OCI-LY7 (cell line): ENCODE measurements around the gene DENND4A. TPM values are rescaled to one million over a fixed set of nuclear protein-coding genes. Genes with fewer than 3 reads are reported as not detected.
A peak's percentile ranks its signal among the peaks of the same experiment; 100 is the strongest.

Source experiments
- BruUV-seq: library from RNA; stranded (reverse); fragments of 400-500 nt; replicated peaks from 2 replicates; lab custom pipeline; 2021; lab: Mats Ljungman, UMichigan
- CTCF ChIA-PET: fragments of 300-600 bp; sonication (Branson Sonifier 250); formaldehyde crosslinking; loops from one replicate; lab custom pipeline; 2022; ENCODE audit warnings: antibody characterized with exemption; ENCODE audit not compliant: unreplicated experiment; lab: Charles Lee
- POLR2A ChIA-PET: fragments of 300-600 bp; sonication (Branson Sonifier 250); formaldehyde crosslinking; loops from one replicate; lab custom pipeline; 2022; ENCODE audit warnings: antibody characterized with exemption; lab: Charles Lee
- DNase-seq: peaks from one replicate; pipeline ENCODE4 v3.0.0-alpha.2; 2015; ENCODE audit warnings: low spot score
- H2AFZ ChIP-seq: fragments of 200-600 bp; sonication (generic), shearing (Covaris generic); 2 replicates; pipeline ENCODE4 v1.6.1; 2014; ENCODE audit warnings: mild to moderate bottlenecking, antibody characterized with exemption, low read length, moderate library complexity
- H3K27ac ChIP-seq: fragments of 200-600 bp; sonication (generic); 2 replicates; pipeline ENCODE4 v1.5.1; 2014; ENCODE audit warnings: mixed run types, low read depth, mild to moderate bottlenecking, moderate library complexity, low read length, inconsistent platforms; ENCODE audit not compliant: poor library complexity, severe bottlenecking
- H3K36me3 ChIP-seq: fragments of 200-600 bp; sonication (generic); 2 replicates; pipeline ENCODE4 v1.6.1; 2014; ENCODE audit warnings: mild to moderate bottlenecking, antibody characterized with exemption, low read length, moderate library complexity, mixed read lengths; ENCODE audit not compliant: insufficient read depth
- H3K4me1 ChIP-seq: fragments of 200-600 bp; sonication (generic); 2 replicates; pipeline ENCODE4 v1.5.1; 2014; ENCODE audit warnings: mild to moderate bottlenecking, low read length; ENCODE audit not compliant: insufficient read depth, poor library complexity, severe bottlenecking
- H3K4me2 ChIP-seq: fragments of 200-600 bp; sonication (generic); 2 replicates; pipeline ENCODE4 v1.6.1; 2014; ENCODE audit warnings: mild to moderate bottlenecking, low read length
- H3K4me3 ChIP-seq: fragments of 200-600 bp; sonication (generic); 2 replicates; pipeline ENCODE4 v1.5.1; 2014; ENCODE audit warnings: mild to moderate bottlenecking, low read depth, low read length; ENCODE audit not compliant: poor library complexity, severe bottlenecking
- H3K79me2 ChIP-seq: fragments of 200-600 bp; sonication (generic); 2 replicates; pipeline ENCODE4 v1.6.1; 2016; ENCODE audit warnings: low read depth, mild to moderate bottlenecking, low read length, moderate library complexity, mixed read lengths; ENCODE audit not compliant: insufficient read depth
- H3K9me2 ChIP-seq: fragments of 200-600 bp; sonication (generic); 2 replicates; pipeline ENCODE4 v1.6.1; 2016; ENCODE audit warnings: mild to moderate bottlenecking, low read length, mixed read lengths; ENCODE audit not compliant: insufficient read depth
- H3K9me3 ChIP-seq: fragments of 200-600 bp; sonication (generic); 2 replicates; pipeline ENCODE4 v1.6.1; 2014; ENCODE audit warnings: mild to moderate bottlenecking, mixed run types, low read length, mixed read lengths
- H4K20me1 ChIP-seq: fragments of 200-600 bp; sonication (generic); 2 replicates; pipeline ENCODE4 v1.6.1; 2014; ENCODE audit warnings: mild to moderate bottlenecking, antibody characterized with exemption, low read length, moderate library complexity, mixed read lengths; ENCODE audit not compliant: insufficient read depth
- CTCF ChIP-seq: fragments of 200-600 bp; sonication (generic); conservative IDR thresholded peaks from 2 replicates; pipeline ENCODE4 v1.5.1; 2014; ENCODE audit warnings: mild to moderate bottlenecking, antibody characterized with exemption, low read length, moderate library complexity, mixed read lengths
- EZH2phosphoT487 ChIP-seq: fragments of 200-600 bp; sonication (generic); IDR thresholded peaks from 2 replicates; pipeline ENCODE4 v1.6.1; 2018; ENCODE audit warnings: low read depth, borderline replicate concordance, mild to moderate bottlenecking, mixed run types, antibody characterized with exemption, low read length, moderate library complexity, mixed read lengths
- intact Hi-C: fragments of 100-400 bp; cut with micrococcal nuclease; formaldehyde crosslinking; loops from one replicate; pipeline ENCODE4 v1.10.0; 2022; ENCODE audit not compliant: unreplicated experiment
- total RNA-seq, 2 experiments: library from RNA; depleted of rRNA in 1 of 2; stranded (reverse); fragments of >200 nt in 1 of 2; shearing (Covaris generic) in 1 of 2; gene quantifications; 2 replicates each; pipeline ENCODE4 v1.2.3, GENCODE V29; 2014 to 2022

DENND4A gene
- total RNA-seq, 2 experiments from 2014 or later = 42.7 to 86.5 TPM

GRCh38 chr15:65620833-65621232 lies 171.3 kb downstream of the DENND4A start:
- TF ChIP-seq CTCF = peak; percentile 66
- no peak for TF ChIP-seq EZH2phosphoT487
- BruUV-seq = no TSS peak
- ChIA-PET POLR2A (interaction anchor here (0.7 to 0.9 kb wide), 2 partner anchors 10 kb away, joined by 3 read pairs; partner anchors contain the start of gene INTS14), CTCF (interaction anchor here (0.5 kb wide), 1 partner anchor 727 kb away, joined by 3 read pairs; no protein-coding TSS in a partner anchor)
- H3K27ac ChIP-seq = no peak overlapping the region
- intact Hi-C loops = no loop called here
- H3K36me3 ChIP-seq = no peaks in the 10 kb centered on the region
- H3K4me1 ChIP-seq = no peaks in the 10 kb centered on the region
- no peak overlapping the region for H3K4me3 ChIP-seq
- no peak overlapping the region for H3K4me2 ChIP-seq
- no peak overlapping the region for H2AFZ ChIP-seq
- H3K79me2 ChIP-seq = no peaks in the 10 kb centered on the region
- H3K9me3 ChIP-seq = no peaks in the 10 kb centered on the region
- DNase-seq = peak; percentile 30
- H3K9me2 ChIP-seq = no peaks in the 10 kb centered on the region
- no peaks in the 10 kb centered on the region for H4K20me1 ChIP-seq

GRCh38 chr15:65619626-65620290 lies 172.3 kb downstream of the DENND4A start:
- CTCF ChIA-PET = no interaction called here
- POLR2A ChIA-PET = interaction anchor here (0.5 to 0.6 kb wide), 3 partner anchors 19 to 235 kb away, joined by 3 to 5 read pairs (median 4); no protein-coding TSS in a partner anchor
- intact Hi-C loops = no loop called here

More at GRCh38 chr15:65619626-65620290, 172.3 kb downstream of the DENND4A start:
- H4K20me1 ChIP-seq = no peaks in the 10 kb centered on the region
- H2AFZ ChIP-seq = no peak overlapping the region
- H3K9me3 ChIP-seq = no peaks in the 10 kb centered on the region
- H3K27ac ChIP-seq = no peak overlapping the region
- H3K79me2 ChIP-seq = no peaks in the 10 kb centered on the region
- no TSS peak for BruUV-seq
- H3K4me1 ChIP-seq = no peaks in the 10 kb centered on the region
- no peak overlapping the region for H3K4me3 ChIP-seq
- no peak for TF ChIP-seq EZH2phosphoT487
- no peak for TF ChIP-seq CTCF
- no peaks in the 10 kb centered on the region for H3K9me2 ChIP-seq
- H3K36me3 ChIP-seq = no peaks in the 10 kb centered on the region
- H3K4me2 ChIP-seq = no peak overlapping the region
- no peak for DNase-seq
